Activated CD8-positive, alpha-beta memory T cell treated with anti-CD3 and anti-CD28 coated beads, Interleukin-2, amount 50 U/mL, for 1 hour (primary cell): ENCODE data around the gene OSBP2.

Experiments
- DNase-seq: peaks from one replicate; pipeline ENCODE4 v3.0.0-alpha.2; 2020; ENCODE audit errors: extremely low read depth

The OSBP2 gene

GRCh38 chr22:30838111-30838510, 143.4 kb downstream of the OSBP2 start:
- no peak for DNase-seq

GRCh38 chr22:30841273-30841672, 146.6 kb downstream of the OSBP2 start:
- DNase-seq: no peak

GRCh38 chr22:30843245-30843644, 148.6 kb downstream of the OSBP2 start:
- DNase-seq: no peak

GRCh38 chr22:30847583-30847982, 152.9 kb downstream of the OSBP2 start:
- no peak for DNase-seq

GRCh38 chr22:30855266-30855665, 160.6 kb downstream of the OSBP2 start:
- DNase-seq: no peak

- no peak for DNase-seq
These were observed 161.2 kb downstream of the OSBP2 start for GRCh38 chr22:30855677-30856518.

GRCh38 chr22:30856741-30857502, 162.2 kb downstream of the OSBP2 start:
- DNase-seq: no peak

- DNase-seq: no peak
These were observed 163.1 kb downstream of the OSBP2 start for GRCh38 chr22:30857791-30858190.

- DNase-seq: no peak
These were observed 164.5 kb downstream of the OSBP2 start for GRCh38 chr22:30858976-30859713.

GRCh38 chr22:30859714-30860095, 165.0 kb downstream of the OSBP2 start:
- no peak for DNase-seq

GRCh38 chr22:30860176-30861105, 165.8 kb downstream of the OSBP2 start:
- no peak for DNase-seq

GRCh38 chr22:30861131-30861530, 166.5 kb downstream of the OSBP2 start:
- DNase-seq: no peak

- DNase-seq: no peak
These were observed 167.2 kb downstream of the OSBP2 start for GRCh38 chr22:30861688-30862552.

- no peak for DNase-seq
These were observed 168.6 kb downstream of the OSBP2 start for GRCh38 chr22:30863081-30863833.

GRCh38 chr22:30864441-30865420, 170.1 kb downstream of the OSBP2 start:
- no peak for DNase-seq

GRCh38 chr22:30865656-30866055, 171.0 kb downstream of the OSBP2 start:
- no peak for DNase-seq

GRCh38 chr22:30866216-30866615, 171.5 kb downstream of the OSBP2 start:
- no peak for DNase-seq

GRCh38 chr22:30866811-30867271, 172.2 kb downstream of the OSBP2 start:
- DNase-seq: no peak
